ENCODE results near the gene COX7B2.

COX7B2 gene

GRCh38 chr4:46889410-46889809, 19.6 kb downstream of the COX7B2 start:
- no peak for DNase-seq (ENCODE audit: low read depth)

- DNase-seq (ENCODE audit: low read depth), result peak; percentile 12
These were observed 22.3 kb downstream of the COX7B2 start for GRCh38 chr4:46886711-46887110.

DNA sequence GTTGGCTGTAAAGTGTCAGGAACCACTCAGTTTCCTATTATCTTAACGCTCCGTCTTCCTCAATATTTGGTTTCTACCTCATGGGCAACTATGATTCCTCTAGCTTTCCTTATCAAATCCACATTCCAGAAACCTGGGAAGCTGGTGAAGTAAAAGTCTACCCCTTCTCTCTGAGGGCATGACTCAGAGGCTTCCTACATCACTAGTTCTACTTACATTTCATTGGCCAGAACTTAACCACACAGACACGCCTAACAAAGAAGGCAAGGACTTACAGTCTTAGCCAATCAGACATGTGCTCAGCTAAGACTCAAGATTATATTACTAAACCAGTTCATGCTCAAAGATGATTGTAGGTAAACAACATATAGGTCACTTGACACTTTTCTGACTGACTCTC, 30.4 kb downstream of the COX7B2 start:
- DNase-seq (ENCODE audit: low read depth), result no peak

DNA sequence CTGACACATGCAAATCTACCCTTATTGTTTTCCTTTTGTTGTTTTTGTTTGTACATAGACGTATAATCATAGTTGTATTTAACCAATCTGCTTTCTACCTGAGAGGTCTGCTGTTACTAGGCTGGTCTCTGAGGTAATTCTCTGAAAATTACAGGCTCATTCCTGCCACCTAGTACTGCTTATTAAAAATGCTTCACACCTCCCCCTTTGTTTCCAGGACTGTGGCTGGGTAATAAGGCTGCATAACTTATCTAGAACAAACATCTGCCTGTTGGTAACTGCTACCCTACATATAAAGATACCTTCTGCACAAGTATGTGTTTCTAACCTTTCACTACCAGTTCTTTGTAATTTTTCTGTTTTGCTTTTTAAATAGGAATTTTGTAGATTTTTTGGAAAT, 34.2 kb downstream of the COX7B2 start:
- DNase-seq (ENCODE audit: low read depth), result no peak

GRCh38 chr4:46870411-46870810, 38.6 kb downstream of the COX7B2 start:
- DNase-seq (ENCODE audit: low read depth), result no peak

GRCh38 chr4:46856333-46856732, 52.7 kb downstream of the COX7B2 start:
- no peak for DNase-seq (ENCODE audit: low read depth)

GRCh38 chr4:46852800-46853199, 56.2 kb downstream of the COX7B2 start:
- DNase-seq (ENCODE audit: low read depth), result no peak

- DNase-seq (ENCODE audit: low read depth), result no peak
These were observed 59.0 kb downstream of the COX7B2 start for GRCh38 chr4:46850026-46850425.

GRCh38 chr4:46844325-46844917, 64.6 kb downstream of the COX7B2 start:
- DNase-seq (ENCODE audit: low read depth), result peak; percentile 52

DNA sequence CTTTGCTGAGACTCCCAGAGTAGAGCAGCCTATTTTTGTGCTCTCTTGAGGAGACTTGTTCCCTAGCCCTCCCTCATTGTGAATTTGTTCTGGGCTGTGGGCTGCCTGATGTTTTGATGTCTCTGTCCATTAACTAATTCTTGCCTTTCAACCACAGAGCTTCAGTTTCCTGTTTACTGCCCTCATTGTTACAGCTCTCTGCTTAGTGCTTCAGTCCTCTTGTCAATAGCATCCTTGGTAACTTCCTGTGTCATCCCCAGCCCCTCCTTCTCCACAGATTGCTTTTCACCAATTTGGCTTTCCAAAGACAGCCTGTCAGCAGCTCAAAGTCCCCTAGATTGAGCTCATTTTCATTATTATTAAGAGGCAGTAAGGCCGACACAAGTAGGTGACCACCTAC, 69.9 kb downstream of the COX7B2 start:
- no peak for DNase-seq (ENCODE audit: low read depth)

DNA sequence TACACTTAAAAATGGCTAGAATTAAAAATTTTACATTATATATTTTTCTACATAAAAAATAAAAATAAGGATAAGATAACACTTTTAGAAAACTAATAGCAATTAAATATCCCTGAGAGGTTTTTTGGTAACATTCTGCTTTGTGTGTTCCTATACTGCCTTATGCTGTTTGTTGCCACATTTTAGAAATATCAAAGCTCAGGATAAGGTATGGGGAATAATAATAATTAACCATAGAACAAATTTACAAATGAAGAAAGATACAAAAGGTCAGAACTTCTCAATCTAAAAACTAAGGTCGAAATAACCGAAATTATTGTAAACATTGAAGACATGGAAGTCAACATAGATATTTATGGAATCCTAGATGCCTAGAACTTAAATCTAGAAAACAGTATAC, 71.4 kb downstream of the COX7B2 start:
- no peak for DNase-seq (ENCODE audit: low read depth)

DNA sequence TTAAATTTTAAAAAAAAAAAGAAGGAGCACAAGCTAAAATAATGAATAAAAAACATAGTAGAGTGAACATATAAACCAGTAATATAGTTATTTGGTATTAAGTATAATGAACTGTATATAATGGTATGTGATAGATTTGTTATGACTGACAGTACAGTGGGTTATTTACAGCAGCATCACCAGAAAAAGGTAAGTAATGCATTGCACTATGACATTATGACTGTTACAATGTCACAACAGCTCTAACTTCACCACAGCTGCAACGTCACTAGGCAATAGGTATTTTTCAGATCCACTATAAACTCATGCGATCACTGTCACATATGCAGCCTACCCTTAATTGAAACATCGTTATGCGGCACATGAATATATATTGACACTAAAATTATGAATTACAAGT, 72.5 kb downstream of the COX7B2 start:
- DNase-seq (ENCODE audit: low read depth), result no peak

DNA sequence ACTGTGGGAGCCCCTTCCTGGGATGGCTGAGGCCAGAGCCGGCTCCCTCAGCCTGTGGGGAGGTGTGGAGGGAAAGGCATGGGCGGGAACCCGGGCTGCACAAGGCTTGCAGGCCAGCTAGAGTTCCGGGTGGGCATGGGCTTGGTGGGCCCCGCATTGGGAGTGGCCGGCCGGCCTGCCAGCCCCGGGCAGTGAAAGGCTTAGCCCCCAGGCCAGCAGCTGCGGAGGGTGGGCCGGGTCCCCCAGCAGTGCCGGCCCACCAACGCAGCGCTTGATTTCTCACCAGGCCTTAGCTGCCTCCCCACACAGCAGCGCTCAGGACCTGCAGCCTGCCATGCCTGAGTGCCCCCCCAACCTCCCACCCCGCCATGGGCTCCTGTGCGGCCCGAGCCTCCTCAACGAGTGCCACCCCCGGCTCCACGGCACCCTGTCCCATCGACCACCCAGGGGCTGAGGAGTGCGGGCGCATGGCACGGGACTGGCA, 78.0 kb downstream of the COX7B2 start:
- DNase-seq (ENCODE audit: low read depth), result no peak

- DNase-seq (ENCODE audit: low read depth), result no peak
These were observed 88.9 kb downstream of the COX7B2 start for GRCh38 chr4:46820154-46820553.

DNA sequence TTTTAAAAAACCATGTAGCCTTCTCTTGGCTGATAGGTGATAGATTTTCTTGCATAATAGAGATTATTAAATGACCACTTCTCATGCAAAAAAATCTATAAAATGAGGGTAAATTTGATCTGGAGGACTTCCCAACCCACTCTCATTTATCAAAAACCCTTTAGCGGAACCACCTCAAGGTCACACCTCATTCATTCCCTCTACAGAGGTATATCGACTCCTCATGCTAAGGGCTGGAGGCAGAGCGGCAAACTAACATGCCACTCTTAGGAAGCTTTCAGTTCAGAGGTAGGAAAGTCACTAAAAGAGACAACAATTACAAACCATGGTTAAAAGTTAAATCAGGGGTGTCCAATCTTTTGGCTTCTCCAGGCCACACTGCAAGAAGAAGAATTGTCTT, 90.0 kb downstream of the COX7B2 start:
- DNase-seq (ENCODE audit: low read depth), result no peak

DNA sequence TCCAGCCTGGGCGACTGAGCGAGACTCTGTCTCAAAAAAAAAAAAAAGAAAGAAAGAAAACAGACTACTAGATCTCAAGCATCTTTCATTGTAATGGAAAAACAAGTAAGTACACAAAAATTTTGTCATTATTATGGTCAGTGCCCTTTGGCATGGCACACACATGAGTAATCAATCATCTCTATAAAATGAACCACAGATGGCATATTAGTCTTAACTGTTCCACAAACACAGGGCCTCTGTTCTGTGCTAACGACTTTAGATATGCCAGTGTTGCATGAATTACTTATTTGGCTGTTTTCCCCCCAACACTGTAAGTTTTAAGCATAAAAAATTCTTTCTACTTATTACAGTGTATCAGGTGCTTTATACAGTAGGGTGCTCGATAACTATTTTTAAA, 90.4 kb downstream of the COX7B2 start:
- DNase-seq (ENCODE audit: low read depth), result no peak

- no peak for DNase-seq (ENCODE audit: low read depth)
These were observed 91.2 kb downstream of the COX7B2 start for GRCh38 chr4:46817806-46818205.

- DNase-seq (ENCODE audit: low read depth), result no peak
These were observed 104.1 kb downstream of the COX7B2 start for GRCh38 chr4:46804781-46805413.

DNA sequence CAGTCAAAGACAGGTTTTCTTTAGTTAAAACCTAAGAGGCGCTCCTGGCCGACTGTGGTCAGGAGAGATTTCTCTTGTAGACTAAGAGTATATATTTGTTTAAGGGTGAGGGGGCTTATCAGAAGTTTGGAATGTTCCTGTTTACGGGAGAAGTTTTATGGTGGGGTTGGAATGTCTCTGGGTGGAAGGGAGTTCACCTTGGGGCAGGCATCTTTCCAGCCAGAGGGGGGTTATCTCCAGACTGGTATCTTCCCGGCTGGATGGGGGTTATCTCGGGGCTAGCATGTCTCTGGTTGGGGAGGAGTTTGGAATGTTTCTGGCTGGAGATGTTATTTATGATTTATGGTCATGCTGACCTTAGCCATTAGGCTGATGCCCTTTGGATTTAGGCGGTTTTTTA, 116.0 kb downstream of the COX7B2 start:
- DNase-seq (ENCODE audit: low read depth), result no peak

DNA sequence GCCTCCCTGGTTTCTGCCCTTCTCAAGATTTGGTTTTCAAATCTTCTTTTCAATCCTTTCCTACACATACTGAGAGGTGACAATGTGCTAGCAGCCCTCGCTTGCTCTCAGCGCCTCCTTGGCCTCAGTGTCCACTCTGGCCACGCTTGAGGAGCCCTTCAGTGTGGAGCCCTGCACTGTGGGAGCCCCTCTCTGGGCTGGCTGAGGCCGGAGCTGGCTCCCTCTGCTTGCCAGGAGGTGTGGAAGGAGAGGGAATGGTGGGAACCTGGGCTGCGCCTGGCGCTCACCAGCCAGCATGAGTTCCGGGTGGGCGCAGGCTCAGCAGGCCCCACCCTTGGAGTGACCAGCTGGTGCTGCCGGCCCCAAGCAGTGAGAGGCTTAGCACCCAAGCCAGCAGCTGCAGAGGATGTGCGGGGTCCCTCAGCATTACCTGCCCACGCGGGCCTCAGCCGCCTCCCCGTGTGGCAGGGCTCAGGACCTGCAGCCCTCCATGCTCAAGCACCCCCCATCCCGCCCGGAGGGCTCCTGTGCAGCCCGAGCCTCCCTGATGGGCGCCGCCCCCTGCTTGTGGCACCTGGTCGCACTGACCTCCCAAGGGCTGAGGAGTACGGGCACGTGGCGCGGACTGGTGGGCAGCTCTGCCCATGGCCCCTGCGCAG, 127.5 kb downstream of the COX7B2 start:
- no peak for DNase-seq (ENCODE audit: low read depth)

- DNase-seq (ENCODE audit: low read depth), result no peak
These were observed 143.6 kb downstream of the COX7B2 start for GRCh38 chr4:46765465-46765864.

GRCh38 chr4:46730075-46730474, 179.0 kb downstream of the COX7B2 start:
- DNase-seq (ENCODE audit: low read depth), result no peak

- no peak for DNase-seq (ENCODE audit: low read depth)
These were observed 189.0 kb downstream of the COX7B2 start for GRCh38 chr4:46720055-46720454.

GRCh38 chr4:46717950-46718349, 191.1 kb downstream of the COX7B2 start:
- DNase-seq (ENCODE audit: low read depth), result no peak
